GM12878 (cell line): Measurements from ENCODE around the gene LAYN. TPM values are rescaled to one million over a fixed set of nuclear protein-coding genes. Genes with fewer than 3 reads are reported as not detected.

Experiments used
- ATAC-seq: fragments of 200-7000 bp; cut with Tn5 transposase; 3 replicates; pipeline ENCODE4 v1.9.1; 2020; ENCODE audit warnings: mild to moderate bottlenecking, moderate library complexity
- BruUV-seq: library from RNA; stranded (reverse); fragments of 400-500 nt; replicated peaks from 2 replicates; lab custom pipeline; 2021; lab: Mats Ljungman, UMichigan
- CTCF ChIA-PET: fragments of 300-600 bp; sonication (Branson Sonifier 250); formaldehyde crosslinking; extraction: SDS; loops from one replicate; lab custom pipeline; 2021; ENCODE audit warnings: inconsistent platforms; lab: Yijun Ruan, JAX
- POLR2A ChIA-PET: fragments of 350-600 bp; formaldehyde crosslinking; extraction: SDS; loops from one replicate; lab custom pipeline; 2021; ENCODE audit warnings: inconsistent platforms; lab: Charles Lee
- RAD21 ChIA-PET: fragments of 300-600 bp; sonication (Branson Sonifier 250); formaldehyde crosslinking; loops from one replicate; lab custom pipeline; 2023; ENCODE audit warnings: antibody characterized with exemption; ENCODE audit not compliant: unreplicated experiment; lab: Charles Lee
- SMC1A ChIA-PET: fragments of 300-600 bp; sonication (Branson Sonifier 250); formaldehyde crosslinking; loops from one replicate; lab custom pipeline; 2023; ENCODE audit not compliant: unreplicated experiment, uncharacterized antibody; lab: Charles Lee
- DNase-seq: peaks from one replicate; pipeline ENCODE4 v3.0.0-alpha.2; 2011; ENCODE audit warnings: low read depth, low spot score
- FAIRE-seq: peaks from 3 replicates; lab custom pipeline; 2011; peaks lifted over from hg19 to GRCh38; lab: Jason Lieb, UNC
- H2AFZ ChIP-seq: 2 replicates; pipeline ENCODE4 v1.6.0; 2011; ENCODE audit warnings: low read depth, low read length, control low read depth; ENCODE audit not compliant: control insufficient read depth
- H3K27ac ChIP-seq: 2 replicates; pipeline ENCODE4 v1.5.1; 2011; ENCODE audit warnings: control low read depth; ENCODE audit not compliant: control insufficient read depth, insufficient read depth
- H3K27me3 ChIP-seq, 2 experiments: replicated peaks in 1 of 2; 2 replicates each; pipeline versions ENCODE4 v1.6.0 to v1.6.1; 2011; ENCODE audit warnings: low read length in 1 of 2; ENCODE audit not compliant: control insufficient read depth in 2 of 2, insufficient read depth in 2 of 2
- H3K36me3 ChIP-seq, 2 experiments: 2 replicates each; pipeline ENCODE4 v1.5.1; 2011; ENCODE audit warnings: low read length in 1 of 2; ENCODE audit not compliant: control insufficient read depth in 2 of 2, insufficient read depth in 2 of 2
- H3K4me1 ChIP-seq: 2 replicates; pipeline ENCODE4 v1.6.1; 2011; ENCODE audit warnings: mild to moderate bottlenecking, low read length, moderate library complexity, mixed read lengths; ENCODE audit not compliant: control insufficient read depth, insufficient read depth
- H3K4me2 ChIP-seq: 2 replicates; pipeline ENCODE4 v1.6.0; 2011; ENCODE audit warnings: control low read depth; ENCODE audit not compliant: control insufficient read depth, insufficient read depth
- H3K4me3 ChIP-seq: fragments of 200-600 bp; sonication (generic); 2 replicates; pipeline ENCODE4 v1.5.1; 2016
- H3K79me2 ChIP-seq: 2 replicates; pipeline ENCODE4 v1.6.0; 2011; ENCODE audit warnings: low read length; ENCODE audit not compliant: control insufficient read depth, insufficient read depth
- H3K9ac ChIP-seq: 2 replicates; pipeline ENCODE4 v1.8.0; 2011; ENCODE audit warnings: low read length, control low read depth, mixed read lengths; ENCODE audit not compliant: control insufficient read depth, insufficient read depth
- H3K9me3 ChIP-seq: replicated peaks from 3 replicates; pipeline ENCODE4 v1.5.1; 2011; ENCODE audit warnings: mild to moderate bottlenecking, low read length; ENCODE audit not compliant: control insufficient read depth, insufficient read depth
- H4K20me1 ChIP-seq: 2 replicates; pipeline ENCODE4 v1.6.0; 2011; ENCODE audit not compliant: control insufficient read depth, insufficient read depth
- CBX3 ChIP-seq: fragments of 200-600 bp; sonication (generic); IDR thresholded peaks from 2 replicates; pipeline ENCODE4 v1.6.1; 2016; ENCODE audit warnings: low read depth, borderline replicate concordance
- CHD2 ChIP-seq: IDR thresholded peaks from 2 replicates; pipeline ENCODE4 v1.6.1; 2011; ENCODE audit warnings: low read depth, low read length, improper control_type of control experiment, borderline replicate concordance
- CHD4 ChIP-seq: fragments of 200-600 bp; sonication (generic); IDR thresholded peaks from 2 replicates; pipeline ENCODE4 v1.6.1; 2016; ENCODE audit warnings: mild to moderate bottlenecking
- EGR1 ChIP-seq, 2 experiments: IDR thresholded peaks; 1 replicate in 1 of 2; 2 replicates in 1 of 2; pipeline ENCODE4 v1.6.1; 2011 to 2012; ENCODE audit warnings: low read depth in 2 of 2, low read length in 2 of 2, borderline replicate concordance in 1 of 2, mild to moderate bottlenecking in 1 of 2, moderate library complexity in 1 of 2
- JUND ChIP-seq: IDR thresholded peaks from 2 replicates; pipeline ENCODE4 v1.6.1; 2012; ENCODE audit warnings: low read depth, mild to moderate bottlenecking, low read length, improper control_type of control experiment, moderate library complexity
- LARP7 ChIP-seq: fragments of 450-650 bp; IDR thresholded peaks from 2 replicates; pipeline ENCODE4 v1.6.1; 2017; ENCODE audit warnings: mild to moderate bottlenecking
- MTA2 ChIP-seq: fragments of 450-650 bp; IDR thresholded peaks from 2 replicates; pipeline ENCODE4 v1.6.1; 2016; ENCODE audit warnings: low read depth, mild to moderate bottlenecking, moderate library complexity
- MYB ChIP-seq: fragments of 150-350 bp; IDR thresholded peaks from 2 replicates; pipeline ENCODE4 v1.6.1; 2014; ENCODE audit warnings: mild to moderate bottlenecking, low read depth, low read length, borderline replicate concordance
- NR2C1 ChIP-seq: fragments of 450-650 bp; IDR thresholded peaks from 2 replicates; pipeline ENCODE4 v1.6.1; 2017; ENCODE audit warnings: antibody characterized with exemption, mild to moderate bottlenecking, moderate library complexity
- PAX5 ChIP-seq: IDR thresholded peaks from 2 replicates; pipeline ENCODE4 v1.6.1; 2011; ENCODE audit warnings: low read depth, low read length, borderline replicate concordance
- RAD21 ChIP-seq: IDR thresholded peaks from 2 replicates; pipeline ENCODE4 v1.6.1; 2011; ENCODE audit warnings: mild to moderate bottlenecking, low read depth, low read length, moderate library complexity; ENCODE audit not compliant: insufficient read depth
- SMC3 ChIP-seq: IDR thresholded peaks from 2 replicates; pipeline ENCODE4 v1.6.1; 2011; ENCODE audit warnings: low read length, improper control_type of control experiment, borderline replicate concordance
- STAT3 ChIP-seq: IDR thresholded peaks from 2 replicates; pipeline ENCODE4 v1.6.1; 2011; ENCODE audit warnings: low read depth, low read length, improper control_type of control experiment
- TAF1 ChIP-seq: IDR thresholded peaks from 2 replicates; pipeline ENCODE4 v1.6.1; 2011; ENCODE audit warnings: mild to moderate bottlenecking, low read depth, low read length, borderline replicate concordance
- TBL1XR1 ChIP-seq: IDR thresholded peaks from 2 replicates; pipeline ENCODE4 v1.6.1; 2012; ENCODE audit warnings: low read depth, low read length, improper control_type of control experiment
- TCF7 ChIP-seq: IDR thresholded peaks from 2 replicates; pipeline ENCODE4 v1.6.1; 2014; ENCODE audit warnings: antibody characterized with exemption, borderline replicate concordance
- WGBS: methylation state at CpG from one replicate; pipeline ENCODE4 v1.1.6; 2016; ENCODE audit warnings: low lambda C conversion rate; ENCODE audit not compliant: insufficient replicate concordance, insufficient coverage; ENCODE audit errors: missing lambda C conversion rate; 5-methylcytosine and 5-hydroxymethylcytosine counted together
- in situ Hi-C: fragments of 300-500 bp; cut with MboI; formaldehyde crosslinking; loops from 9 replicates; pipeline ENCODE4 v1.14.3; 2018; ENCODE audit warnings: mixed read lengths
- intact Hi-C: fragments of 100-400 bp; cut with micrococcal nuclease; formaldehyde crosslinking; loops from one replicate; pipeline ENCODE4 v1.14.2; 2022; ENCODE audit not compliant: unreplicated experiment
- polyA plus RNA-seq, 11 experiments: library from polyadenylated mRNA; depleted of rRNA in 4 of 11; unstranded in 6 of 11; stranded (reverse) in 5 of 11; fragments of >200 nt; fragmentation: Nextera tagmentation in 4 of 11; fragmentation: Illumina TruSeq in 1 of 11; extraction: Ambion mirVana in 4 of 11; extraction: Trizol in 1 of 11; gene quantifications; 1 replicate in 1 of 11; 2 replicates in 10 of 11; pipeline versions ENCODE4 v1.2.1 to v1.2.3, GENCODE V29; 2011 to 2016; ENCODE audit warnings: inconsistent platforms in 2 of 11, missing spikeins in 2 of 11, low read depth in 1 of 11
- total RNA-seq, 4 experiments: library from RNA; depleted of rRNA in 3 of 4; stranded (reverse); fragments of >200 nt in 3 of 4; fragmentation: Illumina TruSeq in 1 of 4; extraction: Trizol in 1 of 4; gene quantifications; 2 replicates each; pipeline versions ENCODE4 v1.2.1 to v1.2.3, GENCODE V29; 2013 to 2021
- TF ChIP-seq, protein P1 (sequence below), 3 experiments: IDR thresholded peaks in 2 of 3; conservative IDR thresholded peaks in 1 of 3; 2 replicates each; pipeline ENCODE4 v1.5.1; 2011; ENCODE audit warnings: low read depth in 3 of 3, low read length in 3 of 3, mild to moderate bottlenecking in 3 of 3, control low read depth in 2 of 3, moderate library complexity in 2 of 3, inconsistent platforms in 1 of 3, mixed read lengths in 1 of 3; ENCODE audit not compliant: control insufficient read depth in 2 of 3, insufficient read depth in 1 of 3; ENCODE audit errors: extremely low read depth in 1 of 3

LAYN gene
- total and polyA plus RNA-seq, 10 of the 15 experiments (the other 5 are each of a cell fraction or from before 2014, with no cell fraction given), result 0.06 to 0.14 (median 0.10) TPM; not detected in 7

DNA sequence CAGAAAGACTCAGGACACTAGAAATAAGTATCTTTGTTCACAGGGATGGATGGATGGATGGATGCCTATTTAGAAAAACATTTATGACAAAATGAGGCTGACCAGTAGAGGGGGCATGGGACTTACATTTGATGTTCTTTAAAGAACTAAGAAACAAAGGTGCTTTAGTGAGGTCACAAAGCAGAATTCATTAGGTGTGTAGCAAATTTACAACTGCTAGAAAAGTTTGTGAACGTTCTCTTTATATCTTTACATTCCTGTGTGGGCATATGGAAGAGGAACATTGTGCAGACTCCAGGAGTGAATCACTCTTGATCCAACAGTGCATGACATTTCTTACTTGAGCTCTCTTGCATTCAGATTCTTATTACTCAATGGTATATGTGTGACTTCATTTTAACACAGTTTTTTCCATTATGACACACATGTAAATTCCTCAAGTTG is 45.9 kb downstream of the LAYN start:
- 6% methylated on average over 1 of the region's 1 CpG for WGBS

More for the DNA sequence above, 45.9 kb downstream of the LAYN start:
- Histone ChIP-seq H2AFZ (no peak overlapping the region), H3K79me2 (no peaks in the 10 kb centered on the region), H3K4me3 (no peak overlapping the region), H3K27ac (no peak overlapping the region), H3K4me1 (no peaks in the 10 kb centered on the region; the same call in 1 of the 2 replicates), H3K9ac (no peak overlapping the region), H3K9me3 (no peaks in the 10 kb centered on the region), H3K27me3 (no peaks in the 10 kb centered on the region; a peak in 1 of 4 replicates), H3K4me2 (no peak overlapping the region)
- ChIA-PET POLR2A (interaction anchor here (1.4 to 1.5 kb wide), 2 partner anchors 12 to 190 kb away, joined by 4 to 5 read pairs; no protein-coding TSS in a partner anchor), RAD21 (interaction anchor here (0.9 to 7.3 kb wide), 10 partner anchors 11 to 256 kb away, joined by 3 to 65 read pairs (median 9); partner anchors contain the start of genes PPP2R1B and SIK2), SMC1A (interaction anchor here (0.8 to 4.0 kb wide), 19 partner anchors 11 to 266 kb away, joined by 3 to 54 read pairs (median 5); partner anchors contain the start of gene SIK2)
- BruUV-seq, result no TSS peak
- DNase-seq (no peak), FAIRE-seq (peak; percentile 81)
- in situ Hi-C loops (no loop called here), intact Hi-C loops (loop anchor here (1.0 kb wide), 2 partner anchors 191 to 255 kb away; no protein-coding TSS in a partner anchor)
- no peak for TF ChIP-seq CHD2
- peak; percentile 79 for TF ChIP-seq RAD21
- no peak for TF ChIP-seq LARP7
- peak; percentile 61; the same call in 1 of the 2 replicates for TF ChIP-seq SMC3
- TF ChIP-seq EGR1 (IDR thresholded peaks at IDR 0.05; ENCODE audit: borderline replicate concordance in 1 of 2, low read depth in 2 of 2, low read length in 2 of 2), result no peak
- TF ChIP-seq TBL1XR1, result no peak
- no peak for TF ChIP-seq PAX5
- no peak for TF ChIP-seq CBX3
- TF ChIP-seq TCF7, result no peak
- no peak for TF ChIP-seq NR2C1
- no peak for TF ChIP-seq STAT3
- no peak for TF ChIP-seq JUND
- TF ChIP-seq MTA2, result no peak
- no peak for TF ChIP-seq CHD4
- no peak for TF ChIP-seq MYB
- TF ChIP-seq, protein P1, sequence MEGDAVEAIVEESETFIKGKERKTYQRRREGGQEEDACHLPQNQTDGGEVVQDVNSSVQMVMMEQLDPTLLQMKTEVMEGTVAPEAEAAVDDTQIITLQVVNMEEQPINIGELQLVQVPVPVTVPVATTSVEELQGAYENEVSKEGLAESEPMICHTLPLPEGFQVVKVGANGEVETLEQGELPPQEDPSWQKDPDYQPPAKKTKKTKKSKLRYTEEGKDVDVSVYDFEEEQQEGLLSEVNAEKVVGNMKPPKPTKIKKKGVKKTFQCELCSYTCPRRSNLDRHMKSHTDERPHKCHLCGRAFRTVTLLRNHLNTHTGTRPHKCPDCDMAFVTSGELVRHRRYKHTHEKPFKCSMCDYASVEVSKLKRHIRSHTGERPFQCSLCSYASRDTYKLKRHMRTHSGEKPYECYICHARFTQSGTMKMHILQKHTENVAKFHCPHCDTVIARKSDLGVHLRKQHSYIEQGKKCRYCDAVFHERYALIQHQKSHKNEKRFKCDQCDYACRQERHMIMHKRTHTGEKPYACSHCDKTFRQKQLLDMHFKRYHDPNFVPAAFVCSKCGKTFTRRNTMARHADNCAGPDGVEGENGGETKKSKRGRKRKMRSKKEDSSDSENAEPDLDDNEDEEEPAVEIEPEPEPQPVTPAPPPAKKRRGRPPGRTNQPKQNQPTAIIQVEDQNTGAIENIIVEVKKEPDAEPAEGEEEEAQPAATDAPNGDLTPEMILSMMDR (IDR thresholded peaks at IDR 0.05 in 2 of 3, conservative IDR thresholded peaks at IDR 0.05 in 1 of 3; ENCODE audit: control insufficient read depth in 2 of 3, extremely low read depth in 1 of 3, insufficient read depth in 1 of 3, low read depth in 3 of 3, low read length in 3 of 3), result peak; percentile 53 to 74 (median 67)
- no peak for TF ChIP-seq TAF1
- TF ChIP-seq, all 136 proteins: peak for 3
- CTCF ChIA-PET, result interaction anchor here (0.7 to 6.3 kb wide), 33 partner anchors 9 to 694 kb away, joined by 3 to 94 read pairs (median 4); no protein-coding TSS in a partner anchor
- peak; percentile 84 for ATAC-seq
- H4K20me1 ChIP-seq, result no peaks in the 10 kb centered on the region
- H3K36me3 ChIP-seq, result no peaks in the 10 kb centered on the region
